Neural progenitor cell (in vitro differentiated cells): ENCODE results near the gene PEX6.

ENCODE experiments used
- CTCF ChIP-seq: fragments of 200-600 bp; sonication (generic); IDR thresholded peaks from 2 replicates; pipeline ENCODE4 v1.5.1; 2017; ENCODE audit warnings: antibody characterized with exemption, mild to moderate bottlenecking
- EZH2 ChIP-seq: fragments of 200-600 bp; sonication (generic); IDR thresholded peaks from 2 replicates; pipeline ENCODE4 v1.6.1; 2017; ENCODE audit warnings: antibody characterized with exemption, mild to moderate bottlenecking, moderate library complexity
- EZH2phosphoT487 ChIP-seq: fragments of 200-600 bp; sonication (generic); IDR thresholded peaks from 2 replicates; pipeline ENCODE4 v1.6.1; 2017; ENCODE audit warnings: antibody characterized with exemption

- TF ChIP-seq CTCF (no peak), EZH2 (no peak), EZH2phosphoT487 (no peak)
Measured at GRCh38 chr6:43021270-43022047, 42.5 kb upstream of the PEX6 start, which contains the start of gene RRP36.
